H9 (cell line): ENCODE data around the gene RAC2. TPM values are rescaled to one million over a fixed set of nuclear protein-coding genes. Genes with fewer than 3 reads are reported as not detected.

Experiments used
- DNase-seq: peaks from one replicate; pipeline ENCODE4 v3.0.0-alpha.2; 2017
- H2AFZ ChIP-seq: one replicate; pipeline ENCODE4 v1.6.1; 2013; ENCODE audit warnings: mild to moderate bottlenecking, low read length, control low read depth, moderate library complexity
- H2AK5ac ChIP-seq: 2 replicates; pipeline ENCODE4 v1.6.1; 2013; ENCODE audit warnings: low read length, control low read depth, mixed read lengths; ENCODE audit not compliant: insufficient read length
- H2BK120ac ChIP-seq: one replicate; pipeline ENCODE4 v1.6.1; 2013; ENCODE audit warnings: low read depth, mild to moderate bottlenecking, low read length, control low read depth, inconsistent platforms; ENCODE audit not compliant: poor library complexity, severe bottlenecking
- H2BK12ac ChIP-seq: 2 replicates; pipeline ENCODE4 v1.6.1; 2013; ENCODE audit warnings: low read length, control low read depth, mixed read lengths, low read depth; ENCODE audit not compliant: insufficient read length
- H2BK15ac ChIP-seq: 2 replicates; pipeline ENCODE4 v1.6.1; 2013; ENCODE audit warnings: low read depth, low read length, control low read depth
- H2BK20ac ChIP-seq: one replicate; pipeline ENCODE4 v1.6.1; 2013; ENCODE audit warnings: low read depth, mild to moderate bottlenecking, low read length, control low read depth, inconsistent platforms; ENCODE audit not compliant: poor library complexity, severe bottlenecking
- H2BK5ac ChIP-seq: 2 replicates; pipeline ENCODE4 v1.6.1; 2013; ENCODE audit warnings: low read length, control low read depth, mixed read lengths; ENCODE audit not compliant: insufficient read length
- H3K14ac ChIP-seq: 2 replicates; pipeline ENCODE4 v1.6.1; 2013; ENCODE audit warnings: low read length, control low read depth; ENCODE audit not compliant: insufficient read depth
- H3K18ac ChIP-seq: 2 replicates; pipeline ENCODE4 v1.6.1; 2013; ENCODE audit warnings: low read depth, mild to moderate bottlenecking, mixed read lengths, low read length, control low read depth; ENCODE audit not compliant: insufficient read length
- H3K23ac ChIP-seq: 2 replicates; pipeline ENCODE4 v1.6.1; 2013; ENCODE audit warnings: low read length, control low read depth, mixed read lengths, low read depth; ENCODE audit not compliant: insufficient read length
- H3K23me2 ChIP-seq: 2 replicates; pipeline ENCODE4 v1.6.1; 2013; ENCODE audit warnings: low read depth, mild to moderate bottlenecking, mixed read lengths, low read length, control low read depth; ENCODE audit not compliant: insufficient read length, poor library complexity, severe bottlenecking
- H3K27ac ChIP-seq: 2 replicates; pipeline ENCODE4 v1.5.1; 2013; ENCODE audit warnings: low read length, control low read depth, mixed read lengths, low read depth; ENCODE audit not compliant: insufficient read length
- H3K27me3 ChIP-seq: 2 replicates; pipeline ENCODE4 v1.6.1; 2013; ENCODE audit warnings: low read length, control low read depth, inconsistent platforms; ENCODE audit not compliant: insufficient read depth
- H3K4ac ChIP-seq: 2 replicates; pipeline ENCODE4 v1.6.1; 2013; ENCODE audit warnings: low read depth, mild to moderate bottlenecking, control low read depth, inconsistent platforms, low read length, moderate library complexity
- H3K4me1 ChIP-seq: 2 replicates; pipeline ENCODE4 v1.6.1; 2013; ENCODE audit warnings: low read length, control low read depth, inconsistent platforms; ENCODE audit not compliant: insufficient read depth
- H3K4me2 ChIP-seq: 2 replicates; pipeline ENCODE4 v1.6.1; 2013; ENCODE audit warnings: low read length, control low read depth, mixed read lengths; ENCODE audit not compliant: insufficient read length, insufficient read depth
- H3K56ac ChIP-seq: 2 replicates; pipeline ENCODE4 v1.6.1; 2013; ENCODE audit warnings: low read depth, mild to moderate bottlenecking, mixed read lengths, low read length, control low read depth; ENCODE audit not compliant: insufficient read length
- H3K79me1 ChIP-seq: 2 replicates; pipeline ENCODE4 v1.6.1; 2013; ENCODE audit warnings: low read depth, mild to moderate bottlenecking, moderate library complexity, low read length, control low read depth, inconsistent platforms; ENCODE audit not compliant: insufficient read depth, poor library complexity, severe bottlenecking
- H3K79me2 ChIP-seq: 2 replicates; pipeline ENCODE4 v1.6.1; 2013; ENCODE audit warnings: low read length, control low read depth, inconsistent platforms; ENCODE audit not compliant: insufficient read depth
- H3K9ac ChIP-seq: 2 replicates; pipeline ENCODE4 v1.6.1; 2013; ENCODE audit warnings: low read length, control low read depth, mixed read lengths; ENCODE audit not compliant: insufficient read length; ENCODE audit errors: extremely low read depth
- H3K9me3 ChIP-seq: one replicate; pipeline ENCODE4 v1.6.1; 2013; ENCODE audit warnings: low read depth, low read length, inconsistent platforms; ENCODE audit not compliant: control insufficient read depth
- H3T11ph ChIP-seq: one replicate; pipeline ENCODE4 v1.6.1; 2013; ENCODE audit warnings: mild to moderate bottlenecking, low read length, control low read depth, inconsistent platforms
- H4K20me1 ChIP-seq: one replicate; pipeline ENCODE4 v1.6.1; 2013; ENCODE audit not compliant: control insufficient read depth, insufficient read length, insufficient read depth
- H4K5ac ChIP-seq: 2 replicates; pipeline ENCODE4 v1.6.1; 2013; ENCODE audit warnings: low read depth, mild to moderate bottlenecking, mixed read lengths, low read length, control low read depth; ENCODE audit not compliant: insufficient read length
- H4K8ac ChIP-seq: replicated peaks from 2 replicates; pipeline ENCODE4 v1.6.1; 2013; ENCODE audit warnings: low read length, control low read depth, mixed read lengths, low read depth; ENCODE audit not compliant: insufficient read length
- H4K91ac ChIP-seq: 2 replicates; pipeline ENCODE4 v1.6.1; 2013; ENCODE audit warnings: low read depth, mild to moderate bottlenecking, moderate library complexity, mixed read lengths, low read length, control low read depth; ENCODE audit not compliant: insufficient read length
- H3K27ac Mint-ChIP-seq, 3 experiments: 2 replicates in 2 of 3; 3 replicates in 1 of 3; pipeline ENCODE4 v1.8.0; 2020 to 2021; ENCODE audit warnings: mixed read lengths in 3 of 3, mild to moderate bottlenecking in 1 of 3, moderate library complexity in 1 of 3
- H3K27me3 Mint-ChIP-seq: 2 replicates; pipeline ENCODE4 v1.8.0; 2021; ENCODE audit warnings: low read depth, mild to moderate bottlenecking, moderate library complexity, mixed read lengths
- H3K36me3 Mint-ChIP-seq, 3 experiments: 2 replicates in 2 of 3; 3 replicates in 1 of 3; pipeline ENCODE4 v1.8.0; 2020 to 2021; ENCODE audit warnings: low read depth in 3 of 3, mixed read lengths in 3 of 3; ENCODE audit not compliant: insufficient read depth in 1 of 3
- H3K4me1 Mint-ChIP-seq, 2 experiments: 2 replicates each; pipeline ENCODE4 v1.8.0; 2020; ENCODE audit warnings: mixed read lengths in 2 of 2
- H3K4me3 Mint-ChIP-seq, 2 experiments: 2 replicates in 1 of 2; 3 replicates in 1 of 2; pipeline ENCODE4 v1.8.0; 2020 to 2021; ENCODE audit warnings: mild to moderate bottlenecking in 2 of 2, mixed read lengths in 2 of 2, moderate library complexity in 1 of 2
- H3K9me3 Mint-ChIP-seq, 2 experiments: 2 replicates in 1 of 2; 3 replicates in 1 of 2; pipeline ENCODE4 v1.8.0; 2020; ENCODE audit warnings: mild to moderate bottlenecking in 2 of 2, mixed read lengths in 2 of 2, moderate library complexity in 1 of 2
- WGBS: extraction: QIAGEN DNeasy Blood & Tissue Kit; methylation state at CpG from one replicate; pipeline ENCODE4 v1.1.7; 2013; ENCODE audit warnings: missing lambda C conversion rate, low lambda C conversion rate, mixed read lengths; ENCODE audit not compliant: insufficient read length; ENCODE audit errors: extremely low coverage; 5-methylcytosine and 5-hydroxymethylcytosine counted together
- total RNA-seq: library from RNA; stranded (reverse); gene quantifications from 2 replicates; pipeline ENCODE4 v1.2.1, GENCODE V29; 2021
- TF ChIP-seq, protein P1 (sequence below): fragments of 200-600 bp; sonication (generic); conservative IDR thresholded peaks from 3 replicates; pipeline ENCODE4 v1.8.0; 2021; ENCODE audit warnings: antibody characterized with exemption, mild to moderate bottlenecking

Gene RAC2
- total RNA-seq, 1 experiment from 2014 or later: 2.8 TPM

DNA sequence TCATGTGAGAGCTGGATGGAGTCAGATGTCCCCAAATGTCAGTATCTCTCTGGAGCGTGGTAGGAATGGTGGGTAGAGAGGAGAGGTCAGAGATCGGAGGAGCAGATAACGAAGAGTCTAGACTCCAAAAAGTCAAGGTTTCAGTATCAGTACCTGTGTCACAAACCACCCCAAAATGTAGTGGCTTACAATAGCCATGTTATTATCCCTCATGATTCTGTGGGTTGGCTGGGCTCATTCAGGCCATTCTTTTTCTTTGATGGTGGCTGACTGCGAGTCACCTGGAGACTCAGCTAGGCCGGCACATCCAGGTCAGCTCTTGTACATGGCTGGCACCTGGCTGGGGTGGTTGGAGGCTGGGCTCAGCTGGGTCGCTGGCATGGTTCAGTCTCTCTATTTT, 24.5 kb downstream of the RAC2 start:
- no peak overlapping the region for H3K56ac ChIP-seq
- no peak overlapping the region for H3K27ac ChIP-seq
- no peaks in the 10 kb centered on the region; a peak in 1 of 7 replicates for H3K36me3 Mint-ChIP-seq
- H3K9me3 ChIP-seq: no peaks in the 10 kb centered on the region
- H2BK12ac ChIP-seq: no peak overlapping the region
- H2BK5ac ChIP-seq: no peak overlapping the region
- H4K20me1 ChIP-seq: no peaks in the 10 kb centered on the region
- no peak overlapping the region for H2AFZ ChIP-seq
- H3K4me2 ChIP-seq: no peak overlapping the region
- peaks cover 41% of the 10 kb centered on the region for H3K27me3 Mint-ChIP-seq
- H3K4me3 Mint-ChIP-seq: no peak overlapping the region
- H3K79me1 ChIP-seq: no peaks in the 10 kb centered on the region
- no peak overlapping the region for H4K5ac ChIP-seq
- no peak overlapping the region for H2BK20ac ChIP-seq
- peaks cover 15 to 29% of the 10 kb centered on the region in 2 experiments for H3K4me1 Mint-ChIP-seq
- H4K91ac ChIP-seq: no peak overlapping the region
- H3K9me3 Mint-ChIP-seq: no peaks in the 10 kb centered on the region
- H3K4me1 ChIP-seq: no peaks in the 10 kb centered on the region
- H2BK15ac ChIP-seq: no peak overlapping the region
- H3K23me2 ChIP-seq: no peaks in the 10 kb centered on the region
- no peaks in the 10 kb centered on the region for H3K27me3 ChIP-seq
- no peak for DNase-seq
- H2BK120ac ChIP-seq: no peak overlapping the region
- H3K27ac Mint-ChIP-seq: no peak overlapping the region
- no peak overlapping the region for H4K8ac ChIP-seq
- no peak overlapping the region for H2AK5ac ChIP-seq
- no peak overlapping the region for H3K14ac ChIP-seq
- H3T11ph ChIP-seq: no peak overlapping the region
- H3K18ac ChIP-seq: no peak overlapping the region
- TF ChIP-seq, protein P1, sequence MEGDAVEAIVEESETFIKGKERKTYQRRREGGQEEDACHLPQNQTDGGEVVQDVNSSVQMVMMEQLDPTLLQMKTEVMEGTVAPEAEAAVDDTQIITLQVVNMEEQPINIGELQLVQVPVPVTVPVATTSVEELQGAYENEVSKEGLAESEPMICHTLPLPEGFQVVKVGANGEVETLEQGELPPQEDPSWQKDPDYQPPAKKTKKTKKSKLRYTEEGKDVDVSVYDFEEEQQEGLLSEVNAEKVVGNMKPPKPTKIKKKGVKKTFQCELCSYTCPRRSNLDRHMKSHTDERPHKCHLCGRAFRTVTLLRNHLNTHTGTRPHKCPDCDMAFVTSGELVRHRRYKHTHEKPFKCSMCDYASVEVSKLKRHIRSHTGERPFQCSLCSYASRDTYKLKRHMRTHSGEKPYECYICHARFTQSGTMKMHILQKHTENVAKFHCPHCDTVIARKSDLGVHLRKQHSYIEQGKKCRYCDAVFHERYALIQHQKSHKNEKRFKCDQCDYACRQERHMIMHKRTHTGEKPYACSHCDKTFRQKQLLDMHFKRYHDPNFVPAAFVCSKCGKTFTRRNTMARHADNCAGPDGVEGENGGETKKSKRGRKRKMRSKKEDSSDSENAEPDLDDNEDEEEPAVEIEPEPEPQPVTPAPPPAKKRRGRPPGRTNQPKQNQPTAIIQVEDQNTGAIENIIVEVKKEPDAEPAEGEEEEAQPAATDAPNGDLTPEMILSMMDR: no peak
- WGBS: no CpG with 5 or more reads among the region's 6 CpGs
- no peaks in the 10 kb centered on the region for H3K79me2 ChIP-seq
- H3K9ac ChIP-seq: no peak overlapping the region
- no peak overlapping the region for H3K23ac ChIP-seq
- H3K4ac ChIP-seq: no peak overlapping the region
